Measurements from ENCODE around the gene COMTD1.

DNA sequence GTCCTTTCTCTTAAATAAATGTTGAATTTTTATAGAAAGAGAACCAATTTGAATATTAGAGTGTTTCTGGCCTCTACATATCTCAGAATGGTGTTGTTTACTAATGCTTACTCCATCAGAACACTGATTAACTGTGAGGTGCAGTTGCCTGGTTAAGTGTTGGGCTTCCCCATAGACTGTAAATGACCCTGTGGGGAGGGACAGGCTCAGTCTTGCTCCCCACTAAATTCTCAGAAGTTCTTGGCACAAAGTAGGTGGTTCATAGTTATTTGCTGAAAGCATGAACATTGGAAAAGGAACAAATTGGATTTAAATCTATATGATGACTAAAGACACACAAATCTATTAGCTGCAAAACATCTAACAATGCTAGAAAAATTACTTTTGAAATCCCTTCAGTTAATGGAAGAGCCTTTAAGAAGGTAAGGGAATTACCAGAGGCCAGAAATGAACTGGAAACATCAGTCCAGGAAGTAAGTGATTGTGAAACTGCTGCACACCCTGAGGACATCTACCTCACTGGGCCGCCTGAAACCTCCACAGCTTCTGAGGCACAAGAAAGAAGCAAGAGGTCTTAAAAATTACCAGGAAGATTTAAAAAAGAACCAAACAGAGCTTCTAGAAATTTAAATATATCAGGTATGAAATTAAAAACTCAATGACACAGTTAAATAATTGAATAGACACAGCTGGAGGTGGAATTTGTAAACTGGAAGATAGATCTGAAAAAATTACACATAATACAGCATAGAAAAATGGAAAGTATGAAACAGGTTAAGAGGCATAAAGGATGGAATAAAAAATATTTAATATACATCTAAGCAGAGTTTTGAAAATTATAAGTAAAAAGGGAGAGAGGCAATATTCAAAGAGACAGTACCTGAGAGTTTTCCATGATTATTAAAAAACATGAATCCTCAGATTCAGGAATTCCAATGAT lies 17.8 kb upstream of the COMTD1 start:
- TF ChIP-seq, protein P1, sequence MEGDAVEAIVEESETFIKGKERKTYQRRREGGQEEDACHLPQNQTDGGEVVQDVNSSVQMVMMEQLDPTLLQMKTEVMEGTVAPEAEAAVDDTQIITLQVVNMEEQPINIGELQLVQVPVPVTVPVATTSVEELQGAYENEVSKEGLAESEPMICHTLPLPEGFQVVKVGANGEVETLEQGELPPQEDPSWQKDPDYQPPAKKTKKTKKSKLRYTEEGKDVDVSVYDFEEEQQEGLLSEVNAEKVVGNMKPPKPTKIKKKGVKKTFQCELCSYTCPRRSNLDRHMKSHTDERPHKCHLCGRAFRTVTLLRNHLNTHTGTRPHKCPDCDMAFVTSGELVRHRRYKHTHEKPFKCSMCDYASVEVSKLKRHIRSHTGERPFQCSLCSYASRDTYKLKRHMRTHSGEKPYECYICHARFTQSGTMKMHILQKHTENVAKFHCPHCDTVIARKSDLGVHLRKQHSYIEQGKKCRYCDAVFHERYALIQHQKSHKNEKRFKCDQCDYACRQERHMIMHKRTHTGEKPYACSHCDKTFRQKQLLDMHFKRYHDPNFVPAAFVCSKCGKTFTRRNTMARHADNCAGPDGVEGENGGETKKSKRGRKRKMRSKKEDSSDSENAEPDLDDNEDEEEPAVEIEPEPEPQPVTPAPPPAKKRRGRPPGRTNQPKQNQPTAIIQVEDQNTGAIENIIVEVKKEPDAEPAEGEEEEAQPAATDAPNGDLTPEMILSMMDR (IDR thresholded peaks at IDR 0.05): no peak
- TF ChIP-seq EP300 (IDR thresholded peaks at IDR 0.05) (no peak), POLR2AphosphoS5 (IDR thresholded peaks at IDR 0.05) (no peak), POLR2A (IDR thresholded peaks at IDR 0.05) (no peak)
